ENCODE data around the gene GLE1. TPM values are rescaled to one million over a fixed set of nuclear protein-coding genes. Genes with fewer than 3 reads are reported as not detected.

GLE1 gene
- total and polyA plus RNA-seq, 2 donors (not counting 1 experiment from before 2014, with no cell fraction given) = 14.7 to 23.6 TPM

DNA sequence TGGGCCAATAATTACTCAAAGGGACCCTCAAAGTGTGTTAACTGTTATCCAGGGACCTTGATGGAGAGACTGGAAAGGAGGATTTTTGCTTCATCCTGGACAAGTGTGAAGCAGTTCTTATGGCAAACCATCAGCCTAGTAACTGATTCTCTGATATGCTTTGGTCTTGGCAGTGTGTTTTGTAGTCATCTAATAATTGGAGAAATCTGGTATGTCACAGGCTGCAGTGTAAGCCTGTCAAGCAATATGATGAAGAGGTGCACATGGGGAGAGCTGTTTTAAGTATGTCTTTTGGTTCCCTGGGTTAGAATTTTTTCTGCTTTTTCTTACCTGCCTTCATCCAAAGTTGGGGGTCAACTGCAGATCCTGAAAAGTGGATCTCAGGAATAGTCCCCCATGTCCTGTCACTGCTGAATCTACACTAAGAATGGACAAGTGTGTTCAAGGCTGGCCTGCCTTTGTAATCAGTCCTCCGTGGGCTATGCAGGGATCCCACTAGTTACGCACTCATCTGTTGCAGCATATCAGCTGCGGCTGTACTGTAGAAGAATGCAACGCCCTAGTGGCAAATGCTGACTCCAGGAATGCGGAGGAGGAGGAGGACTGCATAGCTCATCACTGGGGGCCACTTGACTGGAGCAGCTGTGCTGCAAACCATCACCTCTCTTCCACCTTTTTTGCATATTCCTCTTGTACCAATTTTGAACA lies 49.8 kb downstream of the GLE1 start:
- H3K36me3 ChIP-seq (ENCODE audit: control insufficient read depth, insufficient read depth, low read length) = no peaks in the 10 kb centered on the region
- H3K27me3 ChIP-seq (ENCODE audit: control insufficient read depth, insufficient read depth, low read length) = no peaks in the 10 kb centered on the region
- H3K4me2 ChIP-seq (ENCODE audit: extremely low read depth, insufficient read depth, low read length) = peak overlapping the region; percentile 88
- H3K79me2 ChIP-seq (ENCODE audit: control insufficient read depth, insufficient read depth, low read length) = peaks cover 58% of the 10 kb centered on the region
- peaks cover 5% of the 10 kb centered on the region for H4K20me1 ChIP-seq (ENCODE audit: control insufficient read depth, extremely low read depth, insufficient read depth, low read length)
- peak; percentile 84 to 96 for DNase-seq (ENCODE audit: low read depth in 2 of 2)
- H3K27ac ChIP-seq (ENCODE audit: insufficient read depth, low read length) = peak overlapping the region; percentile 89
- peaks cover 30% of the 10 kb centered on the region for H3K4me1 ChIP-seq (ENCODE audit: control insufficient read depth, extremely low read depth, insufficient read depth, low read length)
- peak overlapping the region; percentile 78 to 99 (median 86) for H3K4me3 ChIP-seq (replicated peaks in 1 of 4; ENCODE audit: control extremely low read depth in 1 of 4, insufficient read depth in 1 of 4, low read depth in 3 of 4, low read length in 4 of 4)
- H3K9ac ChIP-seq (ENCODE audit: insufficient read depth, low read length) = peak overlapping the region; percentile 74
- H3K9me3 ChIP-seq (ENCODE audit: control insufficient read depth, insufficient read depth, low read depth, low read length) = no peaks in the 10 kb centered on the region
- no peak for TF ChIP-seq EZH2 (IDR thresholded peaks at IDR 0.05; ENCODE audit: low read length, missing control alignments)
- TF ChIP-seq, protein P1, sequence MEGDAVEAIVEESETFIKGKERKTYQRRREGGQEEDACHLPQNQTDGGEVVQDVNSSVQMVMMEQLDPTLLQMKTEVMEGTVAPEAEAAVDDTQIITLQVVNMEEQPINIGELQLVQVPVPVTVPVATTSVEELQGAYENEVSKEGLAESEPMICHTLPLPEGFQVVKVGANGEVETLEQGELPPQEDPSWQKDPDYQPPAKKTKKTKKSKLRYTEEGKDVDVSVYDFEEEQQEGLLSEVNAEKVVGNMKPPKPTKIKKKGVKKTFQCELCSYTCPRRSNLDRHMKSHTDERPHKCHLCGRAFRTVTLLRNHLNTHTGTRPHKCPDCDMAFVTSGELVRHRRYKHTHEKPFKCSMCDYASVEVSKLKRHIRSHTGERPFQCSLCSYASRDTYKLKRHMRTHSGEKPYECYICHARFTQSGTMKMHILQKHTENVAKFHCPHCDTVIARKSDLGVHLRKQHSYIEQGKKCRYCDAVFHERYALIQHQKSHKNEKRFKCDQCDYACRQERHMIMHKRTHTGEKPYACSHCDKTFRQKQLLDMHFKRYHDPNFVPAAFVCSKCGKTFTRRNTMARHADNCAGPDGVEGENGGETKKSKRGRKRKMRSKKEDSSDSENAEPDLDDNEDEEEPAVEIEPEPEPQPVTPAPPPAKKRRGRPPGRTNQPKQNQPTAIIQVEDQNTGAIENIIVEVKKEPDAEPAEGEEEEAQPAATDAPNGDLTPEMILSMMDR (conservative IDR thresholded peaks at IDR 0.05 in 1 of 2, IDR thresholded peaks at IDR 0.05 in 1 of 2; ENCODE audit: low read depth in 1 of 2, low read length in 2 of 2) = peak in 1 of 2 donors; percentile 14
- no peak overlapping the region for H2AFZ ChIP-seq (ENCODE audit: low read length)

DNA sequence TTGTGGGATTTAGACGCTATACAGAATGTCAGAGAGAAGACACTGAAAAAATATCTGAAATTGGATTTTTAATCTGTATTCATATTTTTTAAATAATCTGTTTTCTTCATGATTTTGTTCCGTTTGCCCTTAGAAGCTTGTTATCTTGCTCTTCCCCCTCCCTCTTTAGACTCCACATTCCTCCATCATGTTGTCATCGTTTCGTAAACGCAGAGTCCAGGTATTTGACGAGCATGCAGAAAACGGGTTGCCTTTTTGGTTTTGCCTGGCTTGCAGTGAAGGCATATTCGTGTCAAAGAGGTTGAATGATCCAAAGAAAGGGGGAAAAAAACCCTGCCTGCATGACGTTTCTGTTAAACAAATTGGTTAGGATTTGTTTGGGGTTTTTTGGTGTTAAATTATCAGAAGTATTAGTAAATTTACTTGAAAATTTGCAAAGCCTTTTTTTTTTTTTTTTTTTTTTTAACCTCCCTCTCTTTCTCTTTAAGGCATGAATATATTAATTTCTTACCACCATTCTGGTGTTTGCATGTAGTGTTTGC lies 50.7 kb downstream of the GLE1 start:
- TF ChIP-seq, protein P1 (conservative IDR thresholded peaks at IDR 0.05 in 1 of 2, IDR thresholded peaks at IDR 0.05 in 1 of 2; ENCODE audit: low read depth in 1 of 2, low read length in 2 of 2) = no peak
- no peak for TF ChIP-seq EZH2 (IDR thresholded peaks at IDR 0.05; ENCODE audit: low read length, missing control alignments)
- Histone ChIP-seq H3K27me3 (ENCODE audit: control insufficient read depth, insufficient read depth, low read length) (no peaks in the 10 kb centered on the region), H3K4me3 (replicated peaks in 1 of 4; ENCODE audit: control extremely low read depth in 1 of 4, insufficient read depth in 1 of 4, low read depth in 3 of 4, low read length in 4 of 4) (peak overlapping the region; percentile 31 to 99 (median 86)), H2AFZ (ENCODE audit: low read length) (no peak overlapping the region), H3K4me1 (ENCODE audit: control insufficient read depth, extremely low read depth, insufficient read depth, low read length) (peaks cover 26% of the 10 kb centered on the region), H3K27ac (ENCODE audit: insufficient read depth, low read length) (peak overlapping the region; percentile 89), H3K9me3 (ENCODE audit: control insufficient read depth, insufficient read depth, low read depth, low read length) (no peaks in the 10 kb centered on the region), H3K36me3 (ENCODE audit: control insufficient read depth, insufficient read depth, low read length) (no peaks in the 10 kb centered on the region), H3K4me2 (ENCODE audit: extremely low read depth, insufficient read depth, low read length) (peak overlapping the region; percentile 77), H4K20me1 (ENCODE audit: control insufficient read depth, extremely low read depth, insufficient read depth, low read length) (peaks cover 6% of the 10 kb centered on the region), H3K79me2 (ENCODE audit: control insufficient read depth, insufficient read depth, low read length) (peaks cover 68% of the 10 kb centered on the region), H3K9ac (ENCODE audit: insufficient read depth, low read length) (no peak overlapping the region)
- peak; percentile 52 to 86 for DNase-seq (ENCODE audit: low read depth in 2 of 2)

DNA sequence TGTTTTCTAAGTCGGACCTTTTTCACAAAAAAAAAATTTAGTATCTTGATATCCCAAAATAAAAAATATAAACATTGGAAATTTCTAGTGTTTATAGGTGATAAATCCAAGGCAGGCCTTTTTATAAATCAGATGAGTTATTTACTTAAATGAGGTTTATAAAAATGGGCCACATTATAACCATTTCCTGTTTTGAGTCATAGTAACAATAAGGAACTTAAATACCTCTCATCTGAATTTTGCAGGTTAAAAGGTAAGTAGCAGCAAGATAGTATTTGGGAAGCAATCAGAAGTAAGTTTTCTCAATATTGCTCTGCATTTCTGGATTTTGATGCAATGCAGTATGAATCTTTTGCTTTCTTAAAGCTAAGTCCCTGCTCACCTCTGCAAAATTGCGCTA lies 51.8 kb downstream of the GLE1 start:
- Histone ChIP-seq H3K4me1 (ENCODE audit: control insufficient read depth, extremely low read depth, insufficient read depth, low read length) (peaks cover 15% of the 10 kb centered on the region), H3K27me3 (ENCODE audit: control insufficient read depth, insufficient read depth, low read length) (no peaks in the 10 kb centered on the region), H4K20me1 (ENCODE audit: control insufficient read depth, extremely low read depth, insufficient read depth, low read length) (peaks cover 6% of the 10 kb centered on the region), H2AFZ (ENCODE audit: low read length) (no peak overlapping the region), H3K79me2 (ENCODE audit: control insufficient read depth, insufficient read depth, low read length) (peaks cover 78% of the 10 kb centered on the region), H3K36me3 (ENCODE audit: control insufficient read depth, insufficient read depth, low read length) (no peaks in the 10 kb centered on the region), H3K9me3 (ENCODE audit: control insufficient read depth, insufficient read depth, low read depth, low read length) (no peaks in the 10 kb centered on the region), H3K4me3 (replicated peaks in 1 of 4; ENCODE audit: control extremely low read depth in 1 of 4, insufficient read depth in 1 of 4, low read depth in 3 of 4, low read length in 4 of 4) (no peak overlapping the region), H3K27ac (ENCODE audit: insufficient read depth, low read length) (no peak overlapping the region), H3K4me2 (ENCODE audit: extremely low read depth, insufficient read depth, low read length) (peak overlapping the region; percentile 33), H3K9ac (ENCODE audit: insufficient read depth, low read length) (no peak overlapping the region)
- TF ChIP-seq EZH2 (IDR thresholded peaks at IDR 0.05; ENCODE audit: low read length, missing control alignments) = no peak
- TF ChIP-seq, protein P1 (conservative IDR thresholded peaks at IDR 0.05 in 1 of 2, IDR thresholded peaks at IDR 0.05 in 1 of 2; ENCODE audit: low read depth in 1 of 2, low read length in 2 of 2) = no peak
- DNase-seq (ENCODE audit: low read depth in 2 of 2) = no peak
